A549 treated with CpdA at 1 μM for 4 hours (cell line): ENCODE results near the gene CPED1. TPM values are rescaled to one million over a fixed set of nuclear protein-coding genes. Genes with fewer than 3 reads are reported as not detected.

Experiments used
- total RNA-seq: library from RNA; stranded (reverse); fragments of 200-300 nt; extraction: Qiagen RNA extraction; gene quantifications from 5 replicates; pipeline ENCODE4 v1.2.3, GENCODE V29; 2022; ENCODE audit warnings: low read depth

CPED1 gene
- total RNA-seq = 0.01 TPM in 1 of 5 replicates, not detected in the others

DNA sequence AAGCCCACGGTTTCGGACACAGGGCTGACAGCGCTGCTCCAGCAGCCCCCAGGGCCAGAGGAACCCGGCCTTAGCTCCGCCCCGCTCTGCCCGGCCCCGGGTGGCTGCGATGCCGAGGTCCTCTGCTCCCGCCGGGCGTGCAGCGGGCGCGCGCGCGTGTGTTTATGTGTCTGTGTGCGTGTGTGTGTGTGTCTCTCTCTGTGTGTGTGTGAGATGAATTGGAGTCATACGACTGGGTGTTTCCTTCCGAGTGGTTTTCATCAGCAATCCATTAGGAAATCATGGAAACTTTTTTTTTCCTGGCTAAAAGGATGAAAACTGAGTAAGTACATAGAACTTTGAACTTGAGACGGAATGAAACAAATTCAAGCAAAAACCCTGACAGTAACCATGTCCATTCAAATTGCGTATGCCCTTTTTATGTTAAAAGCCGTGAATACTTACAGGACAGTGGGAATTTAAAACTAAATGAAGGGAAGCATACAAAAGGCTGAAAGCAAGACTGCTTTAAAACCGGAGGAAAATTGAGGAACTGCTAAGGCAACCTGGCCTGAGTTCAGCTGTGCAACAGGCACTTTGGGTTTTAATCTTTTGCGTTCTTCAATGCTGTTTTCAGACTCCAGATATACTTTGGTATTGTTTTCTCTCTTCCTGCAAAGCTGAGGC lies at the start of gene CPED1:
Gene CPED1, plus strand, starts transcription at position 121 of the 666 bp plus-strand sequence. CDS start 911 bp downstream, outside the sequence.

DNA sequence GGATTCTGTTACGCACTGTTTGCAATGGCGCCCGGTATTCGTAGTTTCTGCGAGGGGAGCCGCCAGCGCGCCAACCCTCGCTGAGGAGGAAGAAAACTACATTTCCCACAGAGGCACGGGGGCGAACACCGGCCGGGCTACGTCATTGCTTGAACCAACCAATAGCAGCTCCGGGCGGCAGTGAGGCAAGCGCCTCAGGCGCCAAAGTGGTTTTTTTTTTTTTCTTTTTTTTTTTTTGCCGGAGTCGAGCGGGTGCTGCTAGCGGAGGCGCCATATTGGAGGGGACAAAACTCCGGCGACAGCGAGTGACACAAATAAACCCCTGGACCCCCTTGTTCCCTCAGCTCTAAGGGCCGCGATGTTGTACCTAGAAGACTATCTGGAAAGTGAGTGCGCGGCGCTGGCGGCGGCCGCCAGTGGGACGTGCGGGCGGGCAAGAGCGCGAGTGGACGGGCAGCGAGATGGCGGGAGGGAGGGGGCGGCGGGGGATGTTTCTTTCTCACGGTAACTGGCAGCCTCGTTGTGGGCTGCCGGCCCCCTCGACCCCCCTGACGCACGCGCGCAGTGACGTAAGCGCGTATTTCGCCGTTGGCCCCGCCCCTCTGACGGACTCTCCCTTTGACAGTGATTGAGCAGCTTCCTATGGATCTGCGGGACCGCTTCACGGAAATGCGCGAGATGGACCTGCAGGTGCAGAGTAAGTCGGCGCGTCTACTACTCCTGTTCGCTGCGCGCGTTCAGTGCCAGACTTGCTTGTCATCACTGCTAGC lies 37.8 kb upstream of the CPED1 start, which contains the start of gene ING3:
Gene ING3, plus strand, starts transcription at position 239 of the 770 bp plus-strand sequence. Its CDS starts 120 bp downstream, at position 359.

DNA sequence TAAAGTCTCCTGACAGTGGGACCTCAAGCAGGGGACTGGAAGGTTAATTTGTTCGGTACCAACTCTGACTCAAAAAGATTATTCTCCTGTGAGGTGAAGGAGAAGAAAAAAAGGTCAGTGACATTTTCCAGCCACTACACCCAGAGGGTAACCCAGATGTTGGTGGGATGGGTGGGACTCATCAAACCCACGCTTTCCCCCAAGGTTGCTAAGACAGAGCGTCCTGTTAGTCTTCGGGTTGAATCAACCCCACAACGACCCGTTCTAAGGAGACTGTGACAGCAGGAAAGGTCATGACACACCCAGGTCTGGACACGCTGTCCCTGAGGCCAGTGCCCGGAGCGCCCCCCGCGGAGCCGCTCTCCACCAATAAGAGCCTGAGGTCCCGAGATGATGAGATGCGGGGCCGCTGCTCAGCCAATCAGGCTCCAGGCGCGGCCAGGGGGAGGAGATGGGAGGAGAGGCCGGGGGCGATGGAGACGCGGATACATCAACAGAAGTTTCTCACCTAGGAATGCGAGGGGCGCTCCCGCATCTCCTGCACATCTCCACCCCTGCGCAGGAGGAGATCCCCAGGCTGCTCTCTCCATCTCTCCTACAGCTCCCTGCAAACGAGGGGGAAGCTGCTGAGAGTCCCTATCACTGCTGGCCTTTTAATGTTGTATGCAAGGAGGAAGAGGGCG lies 340.1 kb downstream of the CPED1 start, which contains the start of gene WNT16:
Gene WNT16, plus strand, starts transcription at position 493 of the 683 bp plus-strand sequence. CDS start 293 bp downstream, outside the sequence.

Other genes with a start within 250 kb of the CPED1 start
- 0.51 to 1.2 TPM (median 0.80 TPM) in 5 replicates for gene TSPAN12, start 130.6 kb upstream of the CPED1 start, total RNA-seq
- 5.2 to 6.2 TPM (median 5.5 TPM) in 5 replicates for gene ING3, start 37.9 kb upstream of the CPED1 start, total RNA-seq